ENCODE results near the gene TRIL.
A peak's percentile ranks its signal among the peaks of the same experiment; 100 is the strongest.

GRCh38 chr7:28955356-28955717 is 2.8 kb downstream of the TRIL start:
- TF ChIP-seq CTCF (IDR thresholded peaks at IDR 0.05; ENCODE audit: poor library complexity, severe bottlenecking) (no peak), POLR2AphosphoS5 (IDR thresholded peaks at IDR 0.05) (no peak), RAD21 (conservative IDR thresholded peaks at IDR 0.05) (no peak), EP300 (conservative IDR thresholded peaks at IDR 0.05; ENCODE audit: poor library complexity, severe bottlenecking) (no peak), SMC3 (conservative IDR thresholded peaks at IDR 0.05; ENCODE audit: poor library complexity) (no peak), EZH2 (IDR thresholded peaks at IDR 0.05; ENCODE audit: borderline replicate concordance, insufficient read depth, low read length, poor library complexity, severe bottlenecking) (no peak), REST (IDR thresholded peaks at IDR 0.05; ENCODE audit: borderline replicate concordance) (no peak), MXI1 (conservative IDR thresholded peaks at IDR 0.05; ENCODE audit: poor library complexity, severe bottlenecking) (peak; percentile 14)

All from neural cell (in vitro differentiated cells).